ENCODE data around the gene KCTD17. TPM values are rescaled to one million over a fixed set of nuclear protein-coding genes. Genes with fewer than 3 reads are reported as not detected.

Gene KCTD17
- total RNA-seq, 1 donor from 2014 or later = 17.5 TPM

GRCh38 chr22:37027556-37027955, 24.0 kb upstream of the KCTD17 start:
- no peak overlapping the region for H3K4me3 ChIP-seq
- H3K4me1 ChIP-seq = no peaks in the 10 kb centered on the region
- H3K4me3 Mint-ChIP-seq = no peak overlapping the region
- H4K20me1 ChIP-seq (ENCODE audit: low read depth) = peaks cover 21% of the 10 kb centered on the region
- H3K27me3 ChIP-seq = no peaks in the 10 kb centered on the region
- no peaks in the 10 kb centered on the region for H3K9me3 ChIP-seq (ENCODE audit: low read depth)
- TF ChIP-seq, protein P1, sequence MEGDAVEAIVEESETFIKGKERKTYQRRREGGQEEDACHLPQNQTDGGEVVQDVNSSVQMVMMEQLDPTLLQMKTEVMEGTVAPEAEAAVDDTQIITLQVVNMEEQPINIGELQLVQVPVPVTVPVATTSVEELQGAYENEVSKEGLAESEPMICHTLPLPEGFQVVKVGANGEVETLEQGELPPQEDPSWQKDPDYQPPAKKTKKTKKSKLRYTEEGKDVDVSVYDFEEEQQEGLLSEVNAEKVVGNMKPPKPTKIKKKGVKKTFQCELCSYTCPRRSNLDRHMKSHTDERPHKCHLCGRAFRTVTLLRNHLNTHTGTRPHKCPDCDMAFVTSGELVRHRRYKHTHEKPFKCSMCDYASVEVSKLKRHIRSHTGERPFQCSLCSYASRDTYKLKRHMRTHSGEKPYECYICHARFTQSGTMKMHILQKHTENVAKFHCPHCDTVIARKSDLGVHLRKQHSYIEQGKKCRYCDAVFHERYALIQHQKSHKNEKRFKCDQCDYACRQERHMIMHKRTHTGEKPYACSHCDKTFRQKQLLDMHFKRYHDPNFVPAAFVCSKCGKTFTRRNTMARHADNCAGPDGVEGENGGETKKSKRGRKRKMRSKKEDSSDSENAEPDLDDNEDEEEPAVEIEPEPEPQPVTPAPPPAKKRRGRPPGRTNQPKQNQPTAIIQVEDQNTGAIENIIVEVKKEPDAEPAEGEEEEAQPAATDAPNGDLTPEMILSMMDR (IDR thresholded peaks at IDR 0.05) = no peak
- TF ChIP-seq EZH2 (IDR thresholded peaks at IDR 0.05) = no peak
- no peak for TF ChIP-seq EZH2phosphoT487 (IDR thresholded peaks at IDR 0.05)
- H3K9ac ChIP-seq = no peak overlapping the region
- no peak for DNase-seq (ENCODE audit: low spot score)
- peaks cover 10% of the 10 kb centered on the region for H3K36me3 Mint-ChIP-seq
- H3K4me1 Mint-ChIP-seq = peaks cover 5% of the 10 kb centered on the region
- no peaks in the 10 kb centered on the region for H3K9me3 Mint-ChIP-seq
- H3F3A ChIP-seq (ENCODE audit: low read depth) = no peaks in the 10 kb centered on the region
- no peak overlapping the region for H3K27ac Mint-ChIP-seq
- no peak overlapping the region for H3K27ac ChIP-seq
- no peak overlapping the region for H3K4me2 ChIP-seq
- H2AFZ ChIP-seq (replicated peaks) = no peak overlapping the region
- no peaks in the 10 kb centered on the region for H3K36me3 ChIP-seq
- H3K79me2 ChIP-seq (ENCODE audit: low read depth) = peaks cover 8% of the 10 kb centered on the region
- peaks cover 4% of the 10 kb centered on the region for H3K27me3 Mint-ChIP-seq (ENCODE audit: insufficient read depth, low read depth)

DNA sequence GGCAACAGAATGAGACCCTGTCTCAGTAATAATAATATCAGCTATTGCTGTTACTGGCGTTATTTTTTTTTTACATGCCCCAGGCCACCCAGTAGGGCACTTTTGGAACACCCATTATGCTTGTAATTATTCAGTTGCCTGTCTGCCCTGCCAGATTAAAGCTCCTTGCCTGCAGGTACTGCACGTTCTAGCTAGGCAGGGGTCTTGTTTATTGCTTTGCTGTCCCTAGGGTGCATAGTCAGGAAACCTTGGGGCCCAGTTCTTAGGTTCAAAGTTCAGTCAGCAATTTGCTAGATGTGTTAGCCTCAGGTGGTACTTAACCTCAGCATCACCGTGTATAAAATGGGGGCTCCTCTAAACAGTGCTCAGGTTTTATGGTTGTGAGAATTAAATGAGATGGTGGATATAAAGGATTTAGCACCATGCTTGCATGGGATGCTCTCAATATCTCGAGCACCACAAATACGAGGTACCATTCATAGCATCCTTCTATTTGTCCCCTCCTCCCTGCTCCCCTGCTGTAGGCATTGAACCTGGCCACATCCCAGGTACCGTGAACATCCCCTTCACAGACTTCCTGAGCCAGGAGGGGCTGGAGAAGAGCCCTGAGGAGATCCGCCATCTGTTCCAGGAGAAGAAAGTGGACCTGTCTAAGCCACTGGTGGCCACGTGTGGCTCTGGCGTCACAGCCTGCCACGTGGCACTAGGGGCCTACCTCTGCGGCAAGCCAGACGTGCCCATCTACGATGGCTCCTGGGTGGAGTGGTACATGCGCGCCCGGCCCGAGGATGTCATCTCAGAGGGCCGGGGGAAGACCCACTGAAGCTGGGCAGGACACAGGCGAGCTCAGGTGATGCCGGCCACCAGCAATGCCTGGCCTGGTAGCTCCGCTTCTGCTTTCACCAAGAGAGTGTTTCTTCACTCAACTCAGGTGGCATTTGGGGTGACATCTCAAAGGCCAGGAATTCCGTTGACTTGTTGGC, 22.6 kb upstream of the KCTD17 start:
- Mint-ChIP-seq H3K9me3 (no peaks in the 10 kb centered on the region), H3K27me3 (ENCODE audit: insufficient read depth, low read depth) (peaks cover 4% of the 10 kb centered on the region), H3K4me3 (no peak overlapping the region), H3K4me1 (peaks cover 11% of the 10 kb centered on the region), H3K36me3 (peaks cover 9% of the 10 kb centered on the region), H3K27ac (no peak overlapping the region)
- Histone ChIP-seq H3K4me3 (no peak overlapping the region), H2AFZ (replicated peaks) (no peak overlapping the region), H3K4me1 (no peaks in the 10 kb centered on the region), H3K36me3 (no peaks in the 10 kb centered on the region), H4K20me1 (ENCODE audit: low read depth) (peaks cover 8% of the 10 kb centered on the region), H3F3A (ENCODE audit: low read depth) (no peaks in the 10 kb centered on the region), H3K27ac (no peak overlapping the region), H3K9me3 (ENCODE audit: low read depth) (no peaks in the 10 kb centered on the region), H3K79me2 (ENCODE audit: low read depth) (no peaks in the 10 kb centered on the region), H3K9ac (no peak overlapping the region), H3K4me2 (no peak overlapping the region), H3K27me3 (no peaks in the 10 kb centered on the region)
- TF ChIP-seq EZH2 (IDR thresholded peaks at IDR 0.05) (no peak), EZH2phosphoT487 (IDR thresholded peaks at IDR 0.05) (no peak)
- TF ChIP-seq, protein P1 (IDR thresholded peaks at IDR 0.05) = no peak
- DNase-seq (ENCODE audit: low spot score) = no peak

DNA sequence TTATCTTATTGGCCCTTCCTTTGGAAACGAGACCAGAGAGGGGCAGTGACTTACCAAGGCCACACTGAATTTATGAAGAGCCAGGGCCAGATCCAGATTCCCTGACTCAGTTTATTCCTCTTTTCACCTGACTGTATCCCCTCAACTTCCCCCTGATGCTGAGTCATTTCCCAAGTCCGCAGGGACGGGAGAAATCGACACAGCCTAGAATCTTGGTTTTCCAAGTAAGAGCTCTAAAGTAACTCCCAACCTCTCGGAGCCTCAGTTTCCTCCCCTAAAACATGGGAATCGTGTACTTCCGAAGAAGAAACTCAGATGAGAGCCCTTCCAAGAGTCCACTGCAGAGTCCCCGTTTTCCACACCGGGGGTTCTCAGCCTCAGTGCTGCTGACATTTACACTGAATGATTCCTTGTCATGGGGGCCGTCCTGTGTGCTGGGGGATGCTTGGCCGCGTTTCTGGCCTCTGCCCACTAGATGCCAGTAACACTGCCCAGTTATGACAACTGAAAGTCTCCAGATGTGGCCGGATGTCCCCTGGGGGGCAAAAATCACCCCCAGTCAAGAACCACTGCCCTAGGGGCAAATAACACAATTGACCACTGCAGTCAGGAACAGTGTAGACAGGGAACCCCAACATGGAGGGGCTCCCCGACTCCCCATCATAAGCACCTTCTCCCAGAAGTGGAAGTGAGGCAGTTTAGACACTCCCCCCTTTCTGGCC, 20.8 kb upstream of the KCTD17 start:
- Mint-ChIP-seq H3K9me3 (no peaks in the 10 kb centered on the region), H3K36me3 (no peaks in the 10 kb centered on the region), H3K4me3 (no peak overlapping the region), H3K4me1 (peaks cover 9% of the 10 kb centered on the region), H3K27ac (no peak overlapping the region), H3K27me3 (ENCODE audit: insufficient read depth, low read depth) (peaks cover 7% of the 10 kb centered on the region)
- TF ChIP-seq, protein P1 (IDR thresholded peaks at IDR 0.05) = peak; percentile 35
- no peak for TF ChIP-seq EZH2 (IDR thresholded peaks at IDR 0.05)
- no peaks in the 10 kb centered on the region for H3K9me3 ChIP-seq (ENCODE audit: low read depth)
- no peak overlapping the region for H3K4me3 ChIP-seq
- no peaks in the 10 kb centered on the region for H4K20me1 ChIP-seq (ENCODE audit: low read depth)
- no peaks in the 10 kb centered on the region for H3K4me1 ChIP-seq
- no peak overlapping the region for H3K4me2 ChIP-seq
- no peak overlapping the region for H3K27ac ChIP-seq
- no peaks in the 10 kb centered on the region for H3K36me3 ChIP-seq
- H2AFZ ChIP-seq (replicated peaks) = no peak overlapping the region
- H3K27me3 ChIP-seq = no peaks in the 10 kb centered on the region
- DNase-seq (ENCODE audit: low spot score) = no peak
- H3K79me2 ChIP-seq (ENCODE audit: low read depth) = no peaks in the 10 kb centered on the region
- no peaks in the 10 kb centered on the region for H3F3A ChIP-seq (ENCODE audit: low read depth)
- no peak overlapping the region for H3K9ac ChIP-seq
